ENCODE results near the gene CRYBB3. TPM values are rescaled to one million over a fixed set of nuclear protein-coding genes. Genes with fewer than 3 reads are reported as not detected.
"Not testable (repeated sequence)": the region's sequence is repeated elsewhere in the genome, so short reads cannot be mapped to it uniquely, and the experiment has no call there.

The CRYBB3 gene
- total RNA-seq, 1 donor from 2014 or later: 0.27 TPM

DNA sequence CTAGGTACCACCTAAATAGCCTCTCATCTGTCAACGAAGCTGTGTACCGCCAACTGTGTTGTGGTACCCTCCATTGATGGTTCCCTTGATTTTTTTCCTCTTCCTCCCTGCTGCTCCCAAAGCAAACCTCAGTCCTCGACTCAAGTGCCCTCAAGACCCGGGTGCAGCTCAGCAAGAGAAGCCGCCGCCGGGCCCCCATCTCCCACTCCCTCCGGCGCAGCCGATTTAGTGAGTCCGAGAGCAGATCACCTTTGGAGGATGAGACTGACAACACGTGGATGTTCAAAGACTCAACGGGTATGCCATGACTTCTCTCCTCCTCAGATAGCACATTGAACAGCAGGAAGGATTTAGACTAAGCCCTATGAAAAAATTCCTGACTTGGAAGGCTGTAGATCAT lies 22.4 kb upstream of the CRYBB3 start:
- Mint-ChIP-seq H3K27ac (no peak overlapping the region), H3K9me3 (peaks cover 9% of the 10 kb centered on the region), H3K27me3 (ENCODE audit: low read depth) (no peaks in the 10 kb centered on the region), H3K4me3 (no peak overlapping the region), H3K36me3 (peaks cover 21% of the 10 kb centered on the region), H3K4me1 (no peaks in the 10 kb centered on the region)
- no peak for DNase-seq (ENCODE audit: low spot score in 2 of 2, unreplicated experiment in 2 of 2)
- TF ChIP-seq, protein P1, sequence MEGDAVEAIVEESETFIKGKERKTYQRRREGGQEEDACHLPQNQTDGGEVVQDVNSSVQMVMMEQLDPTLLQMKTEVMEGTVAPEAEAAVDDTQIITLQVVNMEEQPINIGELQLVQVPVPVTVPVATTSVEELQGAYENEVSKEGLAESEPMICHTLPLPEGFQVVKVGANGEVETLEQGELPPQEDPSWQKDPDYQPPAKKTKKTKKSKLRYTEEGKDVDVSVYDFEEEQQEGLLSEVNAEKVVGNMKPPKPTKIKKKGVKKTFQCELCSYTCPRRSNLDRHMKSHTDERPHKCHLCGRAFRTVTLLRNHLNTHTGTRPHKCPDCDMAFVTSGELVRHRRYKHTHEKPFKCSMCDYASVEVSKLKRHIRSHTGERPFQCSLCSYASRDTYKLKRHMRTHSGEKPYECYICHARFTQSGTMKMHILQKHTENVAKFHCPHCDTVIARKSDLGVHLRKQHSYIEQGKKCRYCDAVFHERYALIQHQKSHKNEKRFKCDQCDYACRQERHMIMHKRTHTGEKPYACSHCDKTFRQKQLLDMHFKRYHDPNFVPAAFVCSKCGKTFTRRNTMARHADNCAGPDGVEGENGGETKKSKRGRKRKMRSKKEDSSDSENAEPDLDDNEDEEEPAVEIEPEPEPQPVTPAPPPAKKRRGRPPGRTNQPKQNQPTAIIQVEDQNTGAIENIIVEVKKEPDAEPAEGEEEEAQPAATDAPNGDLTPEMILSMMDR (IDR thresholded peaks at IDR 0.05; ENCODE audit: unreplicated experiment): no peak

DNA sequence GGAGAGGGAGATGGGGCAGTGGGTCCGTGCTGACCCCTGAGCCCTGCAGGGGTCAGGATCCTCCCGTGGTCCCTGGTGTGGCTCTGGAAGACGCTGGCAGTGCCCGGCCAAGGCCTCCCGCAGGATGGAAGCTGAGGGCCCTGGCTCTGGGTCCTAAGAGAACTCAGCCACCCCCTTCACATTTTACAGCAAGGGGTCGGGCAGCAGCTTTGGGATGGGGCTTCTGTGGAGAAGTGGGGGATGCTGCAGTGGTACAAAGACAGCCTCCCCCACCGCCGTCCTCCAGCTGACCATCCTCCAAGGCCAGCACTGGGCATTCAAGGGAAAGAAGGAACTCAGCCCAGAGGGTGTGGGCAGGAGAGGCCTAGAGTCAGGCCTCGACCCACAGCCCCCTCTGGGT lies 21.8 kb upstream of the CRYBB3 start:
- no peaks in the 10 kb centered on the region for H3K27me3 Mint-ChIP-seq (ENCODE audit: low read depth)
- DNase-seq (ENCODE audit: low spot score in 2 of 2, unreplicated experiment in 2 of 2): no peak
- H3K4me1 Mint-ChIP-seq: no peaks in the 10 kb centered on the region
- H3K4me3 Mint-ChIP-seq: no peak overlapping the region
- peaks cover 9% of the 10 kb centered on the region for H3K9me3 Mint-ChIP-seq
- no peak overlapping the region for H3K27ac Mint-ChIP-seq
- H3K36me3 Mint-ChIP-seq: peaks cover 26% of the 10 kb centered on the region
- TF ChIP-seq, protein P1 (IDR thresholded peaks at IDR 0.05; ENCODE audit: unreplicated experiment): no peak

DNA sequence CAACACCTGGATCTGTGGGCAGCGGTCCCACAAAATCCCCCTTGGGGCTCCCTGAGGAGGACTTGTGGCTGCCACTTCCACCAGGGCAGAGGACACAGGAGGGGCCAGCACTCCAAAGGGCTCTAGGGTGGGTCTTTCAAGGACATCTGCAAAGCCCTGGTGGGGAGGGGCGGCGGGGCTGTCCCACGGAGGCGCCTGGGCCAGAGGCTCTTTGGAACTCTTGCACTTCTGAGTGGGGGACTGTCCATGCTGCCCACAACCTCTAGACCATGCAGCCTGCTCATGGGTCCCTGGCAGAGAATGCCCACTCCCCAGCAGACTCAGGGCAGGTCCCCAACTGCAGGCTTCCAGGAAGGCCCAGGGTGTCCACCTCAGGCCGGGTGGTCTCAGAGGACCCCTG lies 21.3 kb upstream of the CRYBB3 start:
- peaks cover 28% of the 10 kb centered on the region for H3K36me3 Mint-ChIP-seq
- not testable (repeated sequence) for H3K27me3 Mint-ChIP-seq (ENCODE audit: low read depth); H3K4me3 Mint-ChIP-seq; H3K27ac Mint-ChIP-seq; H3K9me3 Mint-ChIP-seq; H3K4me1 Mint-ChIP-seq; DNase-seq (ENCODE audit: low spot score in 2 of 2, unreplicated experiment in 2 of 2)

DNA sequence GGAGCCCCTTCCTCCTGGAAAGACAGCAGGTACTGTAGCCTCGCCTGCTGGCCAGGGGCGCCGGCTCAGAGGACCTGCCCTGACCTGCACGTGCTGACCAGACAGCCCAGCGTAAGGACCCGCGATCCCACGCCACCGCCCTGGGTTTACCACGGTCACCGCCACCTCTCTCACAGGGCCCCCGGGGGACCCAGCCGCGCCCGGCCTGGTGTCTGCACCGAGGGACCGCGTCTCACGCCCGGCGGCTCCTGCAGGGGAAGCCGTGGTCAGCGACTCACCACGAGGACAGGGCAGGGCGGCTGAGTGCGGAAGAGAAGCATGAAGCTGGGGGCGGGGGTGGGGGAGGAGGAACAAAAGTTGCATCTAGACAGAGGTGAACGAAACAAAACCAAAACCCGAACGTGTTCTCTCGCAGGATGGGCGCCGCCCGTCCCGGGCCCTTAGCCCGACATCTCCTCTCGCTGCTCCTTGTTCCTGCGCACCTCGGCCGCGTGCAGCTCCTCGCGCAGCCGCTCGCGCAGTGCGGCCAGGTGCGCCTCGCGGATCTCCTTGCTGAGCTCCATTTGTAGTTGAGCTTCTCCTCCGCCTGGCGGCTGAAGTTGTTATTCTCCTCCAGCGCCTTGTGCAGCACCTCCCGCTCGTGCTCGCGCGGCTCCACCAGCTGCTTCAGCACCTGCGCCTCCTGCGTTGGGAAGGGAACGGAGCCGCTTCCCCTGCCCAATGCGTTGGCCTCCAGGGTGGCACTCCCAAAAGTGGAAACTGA lies 20.6 kb upstream of the CRYBB3 start:
- H3K27me3 Mint-ChIP-seq (ENCODE audit: low read depth); H3K4me1 Mint-ChIP-seq; H3K4me3 Mint-ChIP-seq; H3K27ac Mint-ChIP-seq; DNase-seq (ENCODE audit: low spot score in 2 of 2, unreplicated experiment in 2 of 2); H3K9me3 Mint-ChIP-seq: not testable (repeated sequence)
- H3K36me3 Mint-ChIP-seq: peaks cover 31% of the 10 kb centered on the region

DNA sequence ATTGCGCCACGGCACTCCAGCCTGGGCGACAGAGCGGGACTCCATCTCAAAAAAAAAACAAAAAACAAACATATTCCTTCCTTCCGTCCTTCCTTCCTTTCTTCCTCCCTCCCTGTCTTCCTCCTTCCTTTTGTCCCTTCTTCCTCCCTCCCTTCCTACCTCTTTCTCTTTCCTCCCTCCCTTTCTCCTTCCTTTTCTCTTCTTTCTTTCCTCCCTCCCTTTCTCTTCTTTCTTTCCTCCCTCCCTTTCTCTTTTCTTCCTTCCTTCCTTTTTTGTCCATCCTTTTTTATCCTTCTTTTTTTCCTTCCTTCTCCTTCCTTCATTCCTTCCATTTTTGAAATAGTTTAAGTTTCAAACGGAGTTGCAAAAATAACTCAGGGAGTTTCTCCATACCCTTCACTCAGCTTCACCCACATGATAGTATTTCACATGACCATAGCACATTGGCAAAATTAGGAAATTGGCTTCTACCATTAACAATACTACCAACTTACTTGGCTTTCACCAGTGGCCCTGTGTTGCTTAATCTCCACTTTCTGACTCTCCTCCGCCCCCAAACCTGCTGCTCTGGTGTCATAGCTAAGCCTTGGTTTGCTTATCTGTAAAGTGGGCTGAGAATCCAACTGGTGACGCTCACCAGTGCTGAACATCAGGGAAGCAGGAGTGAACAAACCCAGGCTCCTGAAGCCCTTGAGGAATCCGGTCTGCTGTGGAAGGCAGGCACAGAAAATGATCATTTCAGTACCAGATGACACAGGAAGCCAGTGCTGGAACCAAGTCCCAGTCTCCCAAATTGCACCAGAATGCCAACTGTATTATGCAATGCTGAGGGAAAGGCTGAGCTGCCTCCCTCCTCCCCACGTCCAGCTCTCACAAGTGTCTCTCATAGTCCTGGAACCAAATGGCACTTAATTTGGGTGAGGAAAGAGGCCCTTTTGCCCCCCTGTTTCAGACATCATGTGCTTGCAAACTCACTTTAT lies 17.2 kb upstream of the CRYBB3 start:
- peaks cover 39% of the 10 kb centered on the region for H3K36me3 Mint-ChIP-seq

DNA sequence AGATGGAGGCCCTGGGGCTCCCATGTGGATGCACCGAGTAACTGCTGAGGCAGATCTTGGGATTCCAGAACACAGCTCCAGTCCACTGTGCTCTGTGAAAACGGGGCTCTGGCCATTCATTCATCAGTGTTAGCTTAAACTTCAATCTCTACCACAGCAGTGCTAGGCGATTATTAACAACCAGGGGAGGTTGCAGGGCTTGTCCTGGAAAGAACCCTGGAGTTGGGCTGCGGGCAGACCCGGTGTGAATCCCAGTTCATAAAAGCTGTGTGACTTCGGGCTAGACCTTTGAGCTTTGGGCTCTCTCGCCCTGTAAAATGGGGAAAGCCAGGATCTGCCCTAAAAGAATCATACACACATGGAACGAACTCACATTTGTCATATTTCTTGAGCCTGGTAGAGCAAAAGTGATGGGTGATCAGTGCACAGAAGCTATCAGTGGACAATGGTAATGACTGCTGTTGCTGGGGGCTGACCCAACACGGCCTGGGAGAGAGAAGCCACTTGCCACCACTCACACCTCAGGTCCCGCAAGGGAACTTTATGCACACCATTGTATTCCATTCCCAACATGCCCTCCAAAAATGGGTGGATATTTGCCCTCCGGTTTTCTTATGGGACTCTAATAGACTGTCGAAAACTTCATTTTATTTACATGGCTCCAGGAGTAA lies 15.6 kb upstream of the CRYBB3 start:
- TF ChIP-seq, protein P1 (IDR thresholded peaks at IDR 0.05; ENCODE audit: unreplicated experiment): no peak
- no peaks in the 10 kb centered on the region for H3K4me1 Mint-ChIP-seq
- no peak overlapping the region for H3K27ac Mint-ChIP-seq
- peaks cover 9% of the 10 kb centered on the region for H3K9me3 Mint-ChIP-seq
- H3K36me3 Mint-ChIP-seq: peaks cover 40% of the 10 kb centered on the region
- DNase-seq (ENCODE audit: low spot score in 2 of 2, unreplicated experiment in 2 of 2): no peak
- no peaks in the 10 kb centered on the region for H3K27me3 Mint-ChIP-seq (ENCODE audit: low read depth)
- H3K4me3 Mint-ChIP-seq: no peak overlapping the region

More for the DNA sequence above, 17.2 kb upstream of the CRYBB3 start:
- Mint-ChIP-seq H3K27ac (no peak overlapping the region), H3K27me3 (ENCODE audit: low read depth) (no peaks in the 10 kb centered on the region), H3K4me1 (no peaks in the 10 kb centered on the region), H3K9me3 (peaks cover 9% of the 10 kb centered on the region), H3K4me3 (no peak overlapping the region)
- no peak for DNase-seq (ENCODE audit: low spot score in 2 of 2, unreplicated experiment in 2 of 2)
- TF ChIP-seq, protein P1 (IDR thresholded peaks at IDR 0.05; ENCODE audit: unreplicated experiment): no peak

Measured in mesothelial cell of epicardium (in vitro differentiated cells).